Progenitor cell of endocrine pancreas (in vitro differentiated cells): ENCODE measurements around the gene PRTN3. TPM values are rescaled to one million over a fixed set of nuclear protein-coding genes. Genes with fewer than 3 reads are reported as not detected.

Source experiments
- DNase-seq: peaks from one replicate; pipeline ENCODE4 v3.0.0; 2021; ENCODE audit warnings: low spot score; ENCODE audit not compliant: unreplicated experiment
- H3K27ac Mint-ChIP-seq: 2 replicates; pipeline ENCODE4 v1.8.0; 2021; ENCODE audit warnings: mild to moderate bottlenecking, moderate library complexity, mixed read lengths
- H3K27me3 Mint-ChIP-seq: 2 replicates; pipeline ENCODE4 v1.8.0; 2021; ENCODE audit warnings: mixed read lengths
- H3K36me3 Mint-ChIP-seq: 2 replicates; pipeline ENCODE4 v1.8.0; 2022; ENCODE audit warnings: mixed read lengths; ENCODE audit not compliant: insufficient read depth
- H3K4me1 Mint-ChIP-seq: 2 replicates; pipeline ENCODE4 v1.8.0; 2021; ENCODE audit warnings: low read depth, mixed read lengths
- H3K4me3 Mint-ChIP-seq: 2 replicates; pipeline ENCODE4 v1.8.0; 2021; ENCODE audit warnings: low read depth, mild to moderate bottlenecking, moderate library complexity, mixed read lengths
- H3K9me3 Mint-ChIP-seq: 2 replicates; pipeline ENCODE4 v1.8.0; 2021; ENCODE audit warnings: low read depth, mixed read lengths
- total RNA-seq: library from RNA; stranded (reverse); gene quantifications from 2 replicates; pipeline ENCODE4 v1.2.1, GENCODE V29; 2021
- TF ChIP-seq, protein P1 (sequence below): fragments of 200-600 bp; sonication (generic); IDR thresholded peaks from one replicate; pipeline ENCODE4 v1.5.0; 2021; ENCODE audit warnings: antibody characterized with exemption, mild to moderate bottlenecking; ENCODE audit not compliant: unreplicated experiment

The PRTN3 gene
- total RNA-seq, 1 donor from 2014 or later = not detected

GRCh38 chr19:795073-795611 lies 45.7 kb upstream of the PRTN3 start:
- no peaks in the 10 kb centered on the region for H3K27me3 Mint-ChIP-seq
- peaks cover 6% of the 10 kb centered on the region for H3K36me3 Mint-ChIP-seq
- H3K9me3 Mint-ChIP-seq = no peaks in the 10 kb centered on the region
- H3K4me1 Mint-ChIP-seq = peaks cover 14% of the 10 kb centered on the region
- TF ChIP-seq, protein P1, sequence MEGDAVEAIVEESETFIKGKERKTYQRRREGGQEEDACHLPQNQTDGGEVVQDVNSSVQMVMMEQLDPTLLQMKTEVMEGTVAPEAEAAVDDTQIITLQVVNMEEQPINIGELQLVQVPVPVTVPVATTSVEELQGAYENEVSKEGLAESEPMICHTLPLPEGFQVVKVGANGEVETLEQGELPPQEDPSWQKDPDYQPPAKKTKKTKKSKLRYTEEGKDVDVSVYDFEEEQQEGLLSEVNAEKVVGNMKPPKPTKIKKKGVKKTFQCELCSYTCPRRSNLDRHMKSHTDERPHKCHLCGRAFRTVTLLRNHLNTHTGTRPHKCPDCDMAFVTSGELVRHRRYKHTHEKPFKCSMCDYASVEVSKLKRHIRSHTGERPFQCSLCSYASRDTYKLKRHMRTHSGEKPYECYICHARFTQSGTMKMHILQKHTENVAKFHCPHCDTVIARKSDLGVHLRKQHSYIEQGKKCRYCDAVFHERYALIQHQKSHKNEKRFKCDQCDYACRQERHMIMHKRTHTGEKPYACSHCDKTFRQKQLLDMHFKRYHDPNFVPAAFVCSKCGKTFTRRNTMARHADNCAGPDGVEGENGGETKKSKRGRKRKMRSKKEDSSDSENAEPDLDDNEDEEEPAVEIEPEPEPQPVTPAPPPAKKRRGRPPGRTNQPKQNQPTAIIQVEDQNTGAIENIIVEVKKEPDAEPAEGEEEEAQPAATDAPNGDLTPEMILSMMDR = no peak
- H3K4me3 Mint-ChIP-seq = peak overlapping the region; percentile 3
- DNase-seq = no peak
- no peak overlapping the region for H3K27ac Mint-ChIP-seq

DNA sequence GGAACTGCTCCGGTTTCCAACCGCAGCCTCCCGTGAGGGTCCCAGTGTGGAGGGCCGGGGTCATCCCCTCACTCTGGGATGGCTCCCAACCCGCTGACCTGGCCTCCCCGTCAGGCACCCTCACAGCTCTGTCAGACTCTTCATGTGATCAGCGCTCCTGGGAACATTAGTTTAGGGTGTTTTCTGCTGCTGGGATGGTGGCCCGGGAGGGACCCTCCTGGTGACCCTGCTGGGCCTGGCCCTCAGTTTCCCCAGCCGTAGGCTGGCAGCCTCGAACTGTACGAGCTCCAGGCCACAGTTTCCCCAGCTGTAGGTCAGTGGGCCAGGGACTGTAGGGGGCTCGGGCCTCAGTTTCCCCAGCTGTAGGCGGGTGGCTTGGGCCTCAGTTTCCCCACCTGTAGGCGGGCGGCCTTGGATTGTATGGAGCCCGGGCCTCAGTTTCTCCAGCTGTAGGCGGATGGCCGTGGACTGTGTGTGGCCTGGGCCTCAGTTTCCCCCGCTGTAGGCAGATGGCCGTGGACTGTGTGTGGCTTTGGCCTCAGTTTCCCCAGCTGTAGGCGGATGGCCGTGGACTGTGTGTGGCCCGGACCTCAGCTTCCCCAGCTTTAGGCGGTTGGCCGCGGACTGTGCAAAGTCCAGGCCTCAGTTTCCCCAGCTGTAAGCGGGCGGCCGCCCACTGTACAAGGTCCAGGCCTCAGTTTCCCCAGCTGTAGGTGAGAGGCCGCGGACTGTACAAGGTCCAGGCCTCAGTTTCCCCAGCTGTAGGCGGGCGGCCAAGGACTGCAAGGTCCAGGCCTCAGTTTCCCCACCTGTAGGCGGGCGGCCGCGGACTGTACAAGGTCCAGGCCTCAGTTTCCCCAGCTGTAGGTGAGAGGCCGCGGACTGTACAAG lies 44.9 kb upstream of the PRTN3 start:
- H3K36me3 Mint-ChIP-seq = peaks cover 6% of the 10 kb centered on the region
- no peak for DNase-seq
- H3K27me3 Mint-ChIP-seq = no peaks in the 10 kb centered on the region
- H3K4me3 Mint-ChIP-seq = peak overlapping the region; percentile 3
- no peaks in the 10 kb centered on the region for H3K9me3 Mint-ChIP-seq
- peaks cover 20% of the 10 kb centered on the region for H3K4me1 Mint-ChIP-seq
- H3K27ac Mint-ChIP-seq = no peak overlapping the region
- TF ChIP-seq, protein P1 = no peak

DNA sequence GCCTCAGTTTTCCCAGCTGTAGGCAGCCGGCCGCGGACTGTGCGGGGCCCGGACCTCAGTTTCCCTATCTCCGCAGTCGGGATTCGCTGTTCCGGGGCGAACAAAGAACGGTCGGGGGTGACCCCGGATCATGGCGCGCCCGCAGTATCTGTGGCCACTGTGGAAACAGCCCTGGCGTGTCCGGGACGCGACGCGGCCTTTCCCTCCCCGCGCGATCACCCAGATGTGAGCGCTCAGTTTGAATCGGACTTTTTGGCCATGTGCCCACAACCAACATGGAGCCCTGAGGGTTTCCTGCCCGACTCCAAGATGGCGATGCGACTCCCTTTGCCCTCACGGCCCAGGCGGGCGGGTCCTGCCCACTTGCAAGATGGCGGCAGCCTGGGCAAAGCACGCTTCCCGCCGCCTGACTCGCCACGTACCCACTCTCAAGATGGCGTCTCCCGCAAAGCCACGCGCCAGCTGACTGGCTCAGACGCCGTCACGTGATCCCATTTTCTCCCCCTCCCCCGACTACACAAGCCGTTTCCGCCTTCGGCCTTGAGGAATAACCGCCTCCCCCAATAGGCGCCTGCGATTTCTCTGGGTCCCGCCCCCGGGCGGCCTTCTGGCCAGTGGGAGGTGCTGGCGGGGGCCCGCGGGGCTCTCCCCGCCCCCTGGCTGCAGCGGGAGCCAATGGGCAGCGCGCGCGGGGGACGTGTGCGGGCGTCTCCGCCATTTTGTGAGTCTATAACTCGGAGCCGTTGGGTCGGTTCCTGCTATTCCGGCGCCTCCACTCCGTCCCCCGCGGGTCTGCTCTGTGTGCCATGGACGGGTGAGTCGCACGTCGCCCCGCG lies 43.9 kb upstream of the PRTN3 start, which contains the start of gene PTBP1:
TSS of gene PTBP1 (plus strand) at position 761 of the 836 bp plus-strand sequence. CDS start at position 807, 46 bp downstream.
- no peaks in the 10 kb centered on the region for H3K27me3 Mint-ChIP-seq
- peak; percentile 99 for DNase-seq
- peak within 1 kb of the TSS; percentile 97 for H3K27ac Mint-ChIP-seq

DNA sequence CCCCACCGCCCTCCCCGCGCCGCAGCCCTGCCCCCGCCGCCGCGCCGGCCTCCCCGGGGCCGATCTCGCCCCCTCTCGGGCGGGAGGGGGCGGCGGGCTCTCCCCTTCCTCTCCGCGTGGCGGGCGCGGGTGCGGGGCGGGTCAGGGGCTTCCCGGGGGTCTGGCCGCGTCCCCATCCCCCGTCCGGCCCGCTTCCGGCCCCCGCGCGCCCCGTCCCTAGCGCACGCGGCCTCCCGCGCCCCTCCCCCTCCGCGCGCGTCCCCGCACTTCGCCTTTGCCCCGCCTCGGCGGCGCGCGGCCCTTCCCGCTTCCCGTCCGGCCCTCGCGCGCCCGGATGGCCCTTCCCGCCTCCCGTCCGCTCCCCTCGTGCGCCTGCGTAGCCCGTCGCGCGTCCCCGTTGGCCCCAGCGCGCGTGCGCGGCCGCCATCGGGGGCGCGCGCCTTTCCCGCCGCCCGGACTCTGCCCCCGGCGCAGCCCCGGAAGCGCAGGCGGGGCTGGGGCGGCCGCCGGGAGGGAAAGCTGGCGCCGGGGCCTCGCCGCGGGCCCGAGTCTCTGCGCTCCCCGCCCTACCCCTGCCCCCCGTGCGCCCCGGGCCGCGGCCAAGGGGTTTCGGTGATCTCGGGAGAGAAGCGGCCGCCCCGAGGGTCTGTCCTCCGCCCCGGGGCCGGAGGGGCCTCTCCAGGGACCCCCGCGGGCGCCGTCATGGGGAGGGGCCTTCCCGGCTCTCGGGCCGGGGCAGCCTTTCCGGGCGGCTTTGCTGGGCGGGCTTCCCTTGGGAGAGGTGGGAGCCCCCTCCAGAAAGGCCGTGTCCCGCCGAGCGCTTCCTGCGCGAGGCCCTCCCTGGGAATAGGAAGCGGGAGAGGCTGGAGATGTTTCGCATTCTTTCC lies 43.0 kb upstream of the PRTN3 start:
- Mint-ChIP-seq H3K36me3 (peaks cover 9% of the 10 kb centered on the region), H3K9me3 (no peaks in the 10 kb centered on the region), H3K27me3 (no peaks in the 10 kb centered on the region), H3K27ac (peak overlapping the region; percentile 94), H3K4me3 (peak overlapping the region; percentile 85), H3K4me1 (peaks cover 33% of the 10 kb centered on the region)
- TF ChIP-seq, protein P1 = no peak
- DNase-seq = peak; percentile 79

More for the DNA sequence above, 43.9 kb upstream of the PRTN3 start, which contains the start of gene PTBP1:
- TF ChIP-seq, protein P1 = no peak
- H3K4me3 Mint-ChIP-seq = peak within 1 kb of the TSS; percentile 85
- peaks cover 6% of the 10 kb centered on the region for H3K36me3 Mint-ChIP-seq
- no peaks in the 10 kb centered on the region for H3K9me3 Mint-ChIP-seq
- H3K4me1 Mint-ChIP-seq = peaks cover 26% of the 10 kb centered on the region
